Measurements from ENCODE around the gene PHETA2. TPM values are rescaled to one million over a fixed set of nuclear protein-coding genes. Genes with fewer than 3 reads are reported as not detected.
A peak's percentile ranks its signal among the peaks of the same experiment; 100 is the strongest.
"Not testable (repeated sequence)": the region's sequence is repeated elsewhere in the genome, so short reads cannot be mapped to it uniquely, and the experiment has no call there.

Gene PHETA2
- total and polyA plus RNA-seq, 2 donors (not counting 3 experiments of a cell fraction or from before 2014, with no cell fraction given), result 25.4 to 29.9 TPM

DNA sequence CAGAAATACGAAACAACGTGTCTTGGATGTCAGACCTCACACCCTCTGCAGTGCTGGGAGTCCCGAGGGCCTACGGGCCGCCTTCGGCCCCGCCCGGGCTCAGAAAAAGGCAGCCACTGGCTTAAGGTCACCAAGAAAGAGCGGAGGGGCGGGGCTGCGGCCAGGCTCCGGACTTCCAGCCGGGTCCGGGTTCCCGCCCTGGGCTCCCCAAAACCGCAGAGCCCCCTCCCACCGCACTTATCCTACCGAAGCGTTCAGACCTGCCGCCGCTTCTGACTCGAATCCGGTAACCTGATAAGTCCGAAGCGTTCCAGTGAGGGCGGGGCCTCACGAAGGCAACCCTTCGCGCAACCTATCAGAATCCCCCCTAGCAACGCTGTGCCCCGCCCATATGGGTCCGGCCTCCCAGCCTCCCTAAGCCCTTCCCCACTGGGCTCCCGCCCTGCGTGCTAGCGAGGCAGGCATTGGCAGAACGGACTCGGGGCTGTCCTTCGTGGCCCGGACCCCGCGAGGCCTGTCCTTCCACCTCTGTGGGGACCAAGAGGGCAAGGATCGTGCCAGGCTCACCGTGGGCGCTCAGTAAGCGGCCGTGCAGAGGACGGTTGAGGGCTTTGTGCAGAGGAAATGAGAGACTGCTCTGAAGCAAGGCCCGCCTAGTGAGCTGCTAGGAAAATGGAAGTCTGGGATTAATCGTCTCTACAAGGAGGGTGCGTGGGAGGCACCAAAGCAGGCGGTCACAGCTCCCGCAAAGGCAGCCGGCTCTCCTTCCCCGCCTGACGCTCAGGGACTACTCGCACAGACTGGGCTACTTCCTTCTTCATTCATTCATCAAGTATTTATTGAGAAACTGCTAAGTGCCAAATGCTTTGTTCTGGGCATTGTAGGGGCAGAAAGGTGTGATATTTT is 3.3 kb upstream of the PHETA2 start, which contains the start of gene NAGA:
Gene NAGA, minus strand, starts transcription at position 296 of the 906 bp plus-strand sequence. CDS start 515 bp downstream, outside the sequence.
- Histone ChIP-seq H3K4me3 (replicated peaks in 1 of 3; ENCODE audit: insufficient read depth in 1 of 3, low read depth in 1 of 3, low read length in 3 of 3) (peak within 1 kb of the TSS; percentile 26 to 60 (median 54)), H4K20me1 (replicated peaks; ENCODE audit: control insufficient read depth, extremely low read depth, insufficient read depth, low read length) (no peaks in the 10 kb centered on the region), H3K9me1 (replicated peaks; ENCODE audit: control insufficient read depth, extremely low read depth, insufficient read depth, low read length) (no peaks in the 10 kb centered on the region), H3K27me3 (ENCODE audit: control insufficient read depth in 2 of 2, insufficient read depth in 2 of 2, low read length in 2 of 2) (no peaks in the 10 kb centered on the region), H2AFZ (ENCODE audit: low read depth, low read length) (peak within 1 kb of the TSS; percentile 85), H3K4me1 (ENCODE audit: control insufficient read depth, extremely low read depth, insufficient read depth, low read length) (peaks cover 23% of the 10 kb centered on the region), H3K9me3 (replicated peaks; ENCODE audit: control insufficient read depth, insufficient read depth, low read length) (no peaks in the 10 kb centered on the region), H3K9ac (replicated peaks; ENCODE audit: extremely low read depth, insufficient read depth, low read length) (peak within 1 kb of the TSS; percentile 61), H3K79me2 (ENCODE audit: control insufficient read depth, insufficient read depth, low read length) (peaks cover 17% of the 10 kb centered on the region), H3K4me2 (ENCODE audit: insufficient read depth, low read length) (peak within 1 kb of the TSS; percentile 72), H3K27ac (ENCODE audit: insufficient read depth, low read depth, low read length) (peak within 1 kb of the TSS; percentile 30), H3K36me3 (ENCODE audit: control insufficient read depth in 2 of 2, extremely low read depth in 1 of 2, insufficient read depth in 2 of 2, low read length in 2 of 2) (no peaks in the 10 kb centered on the region)
- dilution Hi-C loops (cut with MboI; ENCODE audit: extremely low pct_ligation_motif_present, low sequenced_read_pairs) (no loop called here), intact Hi-C loops (cut with micrococcal nuclease) (loop anchor here (1.0 to 2.0 kb wide), 3 partner anchors 9 to 104 kb away; partner anchors contain the start of genes NDUFA6 and SMDT1)
- POLR2A ChIA-PET, result interaction anchor here (1.4 kb wide), 1 partner anchor 20 kb away, joined by 4 read pairs; the partner anchor contains the start of gene NDUFA6
- CTCF ChIA-PET, result interaction anchor here (0.9 to 3.2 kb wide), 4 partner anchors 20 to 374 kb away, joined by 3 to 13 read pairs (median 4); partner anchors contain the start of gene NDUFA6
- FAIRE-seq (peak; percentile 99), DNase-seq (ENCODE audit: low read depth, low spot score) (peak; percentile 97)
- TF ChIP-seq, protein P1, sequence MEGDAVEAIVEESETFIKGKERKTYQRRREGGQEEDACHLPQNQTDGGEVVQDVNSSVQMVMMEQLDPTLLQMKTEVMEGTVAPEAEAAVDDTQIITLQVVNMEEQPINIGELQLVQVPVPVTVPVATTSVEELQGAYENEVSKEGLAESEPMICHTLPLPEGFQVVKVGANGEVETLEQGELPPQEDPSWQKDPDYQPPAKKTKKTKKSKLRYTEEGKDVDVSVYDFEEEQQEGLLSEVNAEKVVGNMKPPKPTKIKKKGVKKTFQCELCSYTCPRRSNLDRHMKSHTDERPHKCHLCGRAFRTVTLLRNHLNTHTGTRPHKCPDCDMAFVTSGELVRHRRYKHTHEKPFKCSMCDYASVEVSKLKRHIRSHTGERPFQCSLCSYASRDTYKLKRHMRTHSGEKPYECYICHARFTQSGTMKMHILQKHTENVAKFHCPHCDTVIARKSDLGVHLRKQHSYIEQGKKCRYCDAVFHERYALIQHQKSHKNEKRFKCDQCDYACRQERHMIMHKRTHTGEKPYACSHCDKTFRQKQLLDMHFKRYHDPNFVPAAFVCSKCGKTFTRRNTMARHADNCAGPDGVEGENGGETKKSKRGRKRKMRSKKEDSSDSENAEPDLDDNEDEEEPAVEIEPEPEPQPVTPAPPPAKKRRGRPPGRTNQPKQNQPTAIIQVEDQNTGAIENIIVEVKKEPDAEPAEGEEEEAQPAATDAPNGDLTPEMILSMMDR (IDR thresholded peaks at IDR 0.05; ENCODE audit: extremely low read depth in 1 of 2, insufficient read depth in 1 of 2, low read depth in 1 of 2, low read length in 2 of 2), result no peak
- TF ChIP-seq FOS (IDR thresholded peaks at IDR 0.05; ENCODE audit: borderline replicate concordance, insufficient read depth, low read length), result no peak
- TF ChIP-seq POLR2AphosphoS5 (IDR thresholded peaks at IDR 0.05; ENCODE audit: insufficient read depth, low read depth, low read length), result peak; percentile 79
- TF ChIP-seq JUN (IDR thresholded peaks at IDR 0.05; ENCODE audit: borderline replicate concordance, insufficient read depth, insufficient read length, low read depth), result no peak
- no peak for TF ChIP-seq MYC (IDR thresholded peaks at IDR 0.05; ENCODE audit: low read depth, low read length)
- TF ChIP-seq, protein P2, sequence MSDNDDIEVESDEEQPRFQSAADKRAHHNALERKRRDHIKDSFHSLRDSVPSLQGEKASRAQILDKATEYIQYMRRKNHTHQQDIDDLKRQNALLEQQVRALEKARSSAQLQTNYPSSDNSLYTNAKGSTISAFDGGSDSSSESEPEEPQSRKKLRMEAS (IDR thresholded peaks at IDR 0.05; ENCODE audit: insufficient read depth, insufficient read length), result peak; percentile 84
- no peak for TF ChIP-seq GATA2 (IDR thresholded peaks at IDR 0.05; ENCODE audit: insufficient read depth, insufficient read length, low read depth, low read length)
- TF ChIP-seq POLR2A (IDR thresholded peaks at IDR 0.05; ENCODE audit: low read depth, low read length), result peak; percentile 65
- no peak for TF ChIP-seq EZH2 (IDR thresholded peaks at IDR 0.05; ENCODE audit: borderline replicate concordance, low read depth, low read length, severe bottlenecking)
- no TSS peak for BruUV-seq (replicated peaks)

DNA sequence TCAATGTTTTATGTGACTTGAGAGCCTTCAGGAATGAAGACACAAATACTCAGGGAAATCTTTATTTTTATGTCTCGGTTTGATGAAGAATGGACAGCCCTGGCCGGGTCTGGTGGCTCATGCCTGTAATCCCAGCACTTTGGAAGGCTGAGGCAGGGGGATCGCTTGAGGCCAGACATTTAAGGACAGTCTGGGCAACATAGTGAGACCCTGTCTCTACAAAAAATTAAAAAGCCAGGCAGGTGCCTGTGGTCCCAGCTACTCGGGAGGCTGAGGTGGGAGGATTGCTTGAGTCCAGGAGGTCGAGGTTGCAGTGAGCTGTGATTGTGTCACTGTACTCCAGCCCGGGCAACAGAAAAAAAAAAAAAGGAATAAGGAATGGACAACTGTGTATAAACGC is 2.5 kb upstream of the PHETA2 start:
- BruUV-seq (replicated peaks); H4K20me1 ChIP-seq (replicated peaks; ENCODE audit: control insufficient read depth, extremely low read depth, insufficient read depth, low read length); dilution Hi-C loops (cut with MboI; ENCODE audit: extremely low pct_ligation_motif_present, low sequenced_read_pairs); H3K27me3 ChIP-seq (ENCODE audit: control insufficient read depth in 2 of 2, insufficient read depth in 2 of 2, low read length in 2 of 2); FAIRE-seq; POLR2A ChIA-PET; H3K4me3 ChIP-seq (replicated peaks in 1 of 3; ENCODE audit: insufficient read depth in 1 of 3, low read depth in 1 of 3, low read length in 3 of 3); H3K9me1 ChIP-seq (replicated peaks; ENCODE audit: control insufficient read depth, extremely low read depth, insufficient read depth, low read length); H3K36me3 ChIP-seq (ENCODE audit: control insufficient read depth in 2 of 2, extremely low read depth in 1 of 2, insufficient read depth in 2 of 2, low read length in 2 of 2); H3K9ac ChIP-seq (replicated peaks; ENCODE audit: extremely low read depth, insufficient read depth, low read length); DNase-seq (ENCODE audit: low read depth, low spot score); H2AFZ ChIP-seq (ENCODE audit: low read depth, low read length); H3K9me3 ChIP-seq (replicated peaks; ENCODE audit: control insufficient read depth, insufficient read depth, low read length); H3K27ac ChIP-seq (ENCODE audit: insufficient read depth, low read depth, low read length); H3K4me2 ChIP-seq (ENCODE audit: insufficient read depth, low read length): not testable (repeated sequence)
- Histone ChIP-seq H3K4me1 (ENCODE audit: control insufficient read depth, extremely low read depth, insufficient read depth, low read length) (peaks cover 23% of the 10 kb centered on the region), H3K79me2 (ENCODE audit: control insufficient read depth, insufficient read depth, low read length) (peaks cover 17% of the 10 kb centered on the region)
- intact Hi-C loops (cut with micrococcal nuclease), result loop anchor here (2.0 kb wide), 1 partner anchor 105 kb away; no protein-coding TSS in a partner anchor
- CTCF ChIA-PET, result interaction anchor here (0.9 to 3.2 kb wide), 3 partner anchors 20 to 374 kb away, joined by 3 to 13 read pairs (median 4); partner anchors contain the start of gene NDUFA6

All from endothelial cell of umbilical vein (primary cell).